Stimulated activated CD4-positive, alpha-beta T cell treated with anti-CD3 and anti-CD28 coated beads, Interleukin-15, amount 100 ng/mL, for 1 hour (primary cell): ENCODE results near the gene LAPTM5.
A peak's percentile ranks its signal among the peaks of the same experiment; 100 is the strongest.

Source experiments
- DNase-seq, 2 donors: peaks; one replicate each; pipeline ENCODE4 v3.0.0-alpha.2; 2020; ENCODE audit warnings: low read depth in 1 of 2, low spot score in 1 of 2

The LAPTM5 gene

DNA sequence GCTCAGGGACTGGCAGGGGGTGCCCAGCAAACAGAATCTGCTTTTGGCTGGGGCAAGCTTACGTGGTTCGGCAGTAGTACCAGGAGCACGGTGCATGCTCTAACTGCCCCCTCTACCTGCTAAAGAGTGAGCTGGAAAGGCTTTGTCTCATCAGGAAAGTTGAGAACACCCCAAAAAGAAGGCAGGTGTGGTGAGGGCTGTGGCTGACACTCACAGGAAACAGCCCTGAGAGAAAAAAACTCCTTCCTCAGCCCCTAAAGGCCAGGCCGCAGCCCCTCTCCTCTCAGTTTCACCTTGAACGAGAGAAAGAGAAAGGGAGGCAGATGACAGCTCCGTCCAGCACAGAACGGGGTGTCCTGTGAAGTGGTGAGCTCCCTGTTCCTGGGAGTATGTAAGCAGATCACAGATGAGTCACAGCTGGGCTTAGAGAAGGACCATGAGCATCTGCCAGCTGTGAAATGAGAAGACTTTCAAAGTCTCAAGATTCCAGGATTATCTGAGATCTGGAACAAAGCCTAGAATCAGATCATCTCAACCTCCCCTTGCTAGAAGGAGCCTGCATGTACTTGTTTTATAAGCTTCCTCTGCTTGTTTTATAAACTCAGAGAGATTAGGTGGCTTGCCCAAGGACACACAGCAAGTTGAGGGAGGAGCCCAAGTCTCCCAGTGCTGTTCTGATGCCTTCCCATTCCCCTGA is 13.4 kb downstream of the LAPTM5 start:
- DNase-seq = no peak

DNA sequence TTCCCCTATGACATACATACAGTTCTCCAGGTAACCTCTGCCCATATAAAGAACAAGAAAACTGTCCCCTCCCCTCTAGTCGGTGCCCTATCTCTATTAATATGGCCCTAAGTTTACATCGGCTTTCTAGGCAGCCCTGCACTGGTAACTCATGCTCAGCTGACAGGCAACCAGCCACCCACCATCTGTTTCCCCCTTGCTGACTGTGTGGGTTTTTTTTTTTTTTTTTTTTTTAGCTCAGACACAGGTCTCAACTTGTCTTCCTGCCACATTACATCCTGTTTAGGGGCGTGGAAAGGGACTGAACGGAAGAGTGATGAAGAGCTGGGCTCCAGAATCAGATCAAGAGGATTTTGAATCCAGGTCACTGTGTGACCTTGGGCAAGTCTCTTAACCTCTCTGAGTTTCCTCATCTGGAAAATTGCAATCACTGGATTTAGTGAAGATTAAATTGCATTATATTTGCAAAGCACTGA is 14.0 kb downstream of the LAPTM5 start:
- peak in 1 of 2 donors; percentile 42 for DNase-seq

DNA sequence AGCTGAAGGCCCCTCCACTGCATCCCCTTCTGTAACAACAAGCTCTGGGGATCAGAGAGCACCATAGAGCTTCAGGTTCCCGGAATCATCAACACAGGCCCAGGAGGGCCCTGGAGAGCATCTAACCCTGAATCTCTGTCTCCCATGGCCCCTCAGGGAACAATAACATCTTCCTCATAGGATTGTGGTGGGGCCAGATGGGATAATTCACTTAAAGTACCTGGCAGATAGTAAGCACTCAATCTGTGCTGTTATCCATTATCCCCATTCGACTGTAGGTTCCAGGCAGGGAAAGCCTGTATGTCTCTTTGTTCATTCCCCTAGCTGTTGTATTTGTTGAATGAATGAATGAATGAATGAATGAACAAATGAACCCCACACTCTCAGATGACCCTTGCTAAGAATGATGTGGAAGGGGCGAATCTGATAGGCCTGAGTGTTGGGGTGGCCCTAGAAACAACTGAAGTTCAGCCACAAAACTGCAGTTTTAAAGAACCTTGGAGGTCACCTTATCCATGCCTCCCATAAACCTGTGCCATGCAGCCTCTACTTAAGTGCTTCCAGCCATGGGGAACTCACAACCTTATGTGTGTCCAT is 14.5 kb downstream of the LAPTM5 start:
- no peak for DNase-seq

DNA sequence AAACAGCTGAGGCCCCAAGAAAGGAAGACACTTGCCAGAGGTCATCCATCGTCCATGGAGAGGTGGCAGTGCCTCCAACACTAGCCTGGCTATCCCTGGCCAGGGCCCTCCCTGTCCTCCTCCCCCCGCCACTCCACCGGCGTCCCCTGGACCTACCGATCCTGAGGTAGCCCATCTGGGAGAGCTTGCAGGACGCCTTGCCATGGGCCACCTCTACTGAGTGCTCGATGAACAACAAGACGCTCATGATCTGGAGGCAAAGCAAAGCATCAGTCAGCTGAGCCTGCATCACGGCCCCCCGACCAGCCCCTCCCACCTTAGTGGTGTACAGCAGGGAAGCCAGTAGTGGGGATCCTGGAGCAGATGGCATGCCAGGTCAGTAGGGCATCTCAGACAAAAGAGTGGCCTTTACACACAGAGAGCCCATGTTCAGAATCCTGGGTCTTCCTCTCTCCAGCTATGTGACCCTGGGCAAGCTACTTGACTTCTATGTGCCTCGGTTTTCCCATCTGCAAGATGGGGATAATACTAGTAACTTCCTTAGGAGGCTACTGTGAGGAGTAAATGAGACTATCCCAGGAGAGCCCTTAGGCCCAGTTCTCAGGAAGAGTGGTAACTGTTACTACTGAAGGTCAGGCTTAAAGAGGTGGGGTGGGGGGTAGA is 15.1 kb downstream of the LAPTM5 start:
- no peak for DNase-seq

DNA sequence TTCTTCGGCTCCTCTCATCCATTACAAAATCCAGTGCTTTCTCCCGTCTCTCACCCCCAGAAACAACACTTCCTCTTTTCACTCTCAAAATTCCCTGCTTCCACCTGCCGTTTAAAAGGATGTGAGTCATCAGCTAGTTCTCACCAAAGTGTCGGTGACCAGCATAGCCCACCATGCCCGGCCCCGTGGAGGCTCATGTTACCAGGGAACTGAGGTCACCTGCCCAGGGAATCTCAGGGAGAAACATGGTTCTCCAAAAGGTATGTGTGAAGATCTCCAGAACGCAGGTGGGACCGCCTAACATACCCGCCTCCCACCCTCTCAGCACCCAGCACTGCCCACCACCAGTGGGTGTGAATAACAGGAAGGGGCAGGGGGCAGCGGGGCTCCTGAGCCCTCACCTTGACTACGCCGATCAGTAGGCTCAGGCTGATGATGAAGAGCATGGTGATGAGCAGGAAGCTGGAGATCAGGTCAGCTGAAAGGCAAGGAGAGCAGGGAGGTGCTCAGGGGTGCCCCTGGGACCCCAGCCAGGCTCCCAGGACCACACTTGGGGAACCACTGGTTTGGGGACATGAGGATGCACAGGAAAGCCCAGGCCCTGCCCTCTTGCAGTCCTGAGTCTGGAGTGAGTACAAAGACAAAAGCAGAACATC is 16.2 kb downstream of the LAPTM5 start:
- no peak for DNase-seq

DNA sequence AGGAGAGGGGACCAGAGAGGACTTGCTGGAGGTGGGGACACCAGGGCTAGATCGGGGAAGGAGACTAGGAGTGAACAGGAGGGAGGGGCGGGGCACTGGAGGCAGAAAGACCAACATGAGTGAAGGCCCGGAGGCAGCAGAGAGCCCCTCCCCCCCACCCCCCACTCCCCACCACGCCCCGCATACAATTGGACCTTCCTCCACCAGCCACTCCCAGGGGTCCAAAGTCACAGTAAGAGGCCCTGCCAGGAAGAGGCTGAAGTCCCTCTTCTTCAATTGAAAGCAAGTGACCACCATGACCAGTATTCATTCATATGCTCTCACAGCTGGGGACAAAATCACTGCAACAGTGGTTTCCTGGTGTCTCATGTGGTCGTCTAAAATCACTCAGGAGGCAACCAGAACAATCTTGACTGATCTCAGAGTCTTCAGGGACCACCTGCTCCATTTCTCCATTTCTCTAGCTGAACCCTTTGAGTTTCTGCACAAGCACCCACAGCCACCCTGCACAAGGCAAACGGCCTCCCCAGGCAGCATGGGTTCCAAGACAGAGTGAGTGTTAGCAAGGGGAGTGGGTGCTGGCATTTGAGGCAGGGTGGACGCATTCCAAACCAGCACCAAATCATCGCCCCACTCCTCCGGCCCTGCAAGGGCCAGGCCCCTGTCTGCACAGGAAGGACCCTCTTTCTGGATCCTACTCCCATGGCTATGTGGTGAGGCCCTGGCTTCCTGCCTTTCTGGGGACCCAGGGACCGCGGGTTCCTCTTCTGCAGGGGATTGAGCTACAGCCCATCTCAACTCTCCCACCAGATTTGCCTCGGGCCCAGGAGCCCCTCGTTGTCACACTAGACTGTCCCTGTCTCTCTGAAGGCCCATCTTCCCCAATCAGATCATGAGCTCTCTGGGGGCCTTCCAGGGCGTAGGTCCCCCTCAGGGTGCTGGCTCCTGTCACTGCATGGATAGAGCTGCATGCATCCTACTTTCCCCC is 17.0 kb downstream of the LAPTM5 start:
- no peak for DNase-seq

DNA sequence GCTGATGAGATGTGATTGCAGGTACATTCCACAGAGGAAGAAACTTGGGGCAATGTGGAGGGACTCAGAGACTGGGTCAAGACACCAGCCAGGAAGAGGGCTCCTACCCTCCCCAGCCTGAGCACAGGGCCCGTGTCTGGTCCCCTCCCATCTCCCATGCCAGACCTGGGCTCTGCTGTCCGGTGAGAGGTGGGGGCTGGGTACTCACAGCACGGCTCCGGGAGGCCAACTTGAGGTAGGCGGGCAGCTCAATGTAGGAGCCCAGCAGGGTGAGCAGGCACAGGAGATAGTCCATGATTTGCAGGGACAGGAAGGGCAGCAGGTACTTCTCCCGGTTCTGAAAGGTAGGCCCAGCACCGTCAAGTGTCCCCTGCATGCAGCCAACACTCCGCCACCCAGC is 18.0 kb downstream of the LAPTM5 start:
- no peak for DNase-seq

DNA sequence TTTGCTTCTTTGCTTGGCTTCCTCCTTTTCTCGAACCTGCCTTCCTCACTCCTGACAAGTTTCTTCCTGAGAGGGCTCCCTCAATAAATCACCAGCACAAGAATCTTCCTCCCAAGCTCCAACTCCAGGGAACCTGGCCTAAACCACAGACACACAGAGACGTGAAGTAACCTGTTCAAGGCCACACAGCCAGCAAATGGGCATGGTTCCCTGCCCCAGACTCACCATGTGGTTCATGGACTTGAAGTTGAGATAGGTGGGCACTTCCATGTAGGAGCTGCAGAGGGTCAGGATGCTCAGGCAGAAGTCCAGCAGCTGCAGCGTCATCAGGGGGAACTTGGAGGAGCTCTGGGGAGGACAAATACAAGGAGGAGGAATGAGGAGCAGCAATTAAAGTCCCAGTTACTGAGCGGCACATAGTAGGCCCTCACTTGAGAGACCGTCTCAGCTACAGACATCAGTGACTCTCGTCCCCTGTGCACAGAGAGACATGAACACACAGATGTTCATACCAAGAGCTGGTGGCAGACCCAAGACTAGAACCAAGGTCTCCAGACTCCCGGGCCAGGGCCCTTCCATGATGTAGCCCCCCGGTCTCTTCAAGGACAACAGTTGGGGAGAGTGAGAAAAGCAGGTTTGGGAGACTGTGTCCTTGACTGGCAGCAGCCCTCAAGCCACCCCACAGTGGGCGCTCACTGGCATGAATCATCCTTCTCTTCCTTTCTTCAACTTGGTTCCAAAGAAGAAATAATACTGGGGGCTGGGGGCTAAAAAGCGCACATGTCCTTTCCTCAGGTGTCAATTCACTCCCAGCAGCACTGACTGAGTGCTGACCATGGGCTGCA is 18.6 kb downstream of the LAPTM5 start:
- DNase-seq = no peak

DNA sequence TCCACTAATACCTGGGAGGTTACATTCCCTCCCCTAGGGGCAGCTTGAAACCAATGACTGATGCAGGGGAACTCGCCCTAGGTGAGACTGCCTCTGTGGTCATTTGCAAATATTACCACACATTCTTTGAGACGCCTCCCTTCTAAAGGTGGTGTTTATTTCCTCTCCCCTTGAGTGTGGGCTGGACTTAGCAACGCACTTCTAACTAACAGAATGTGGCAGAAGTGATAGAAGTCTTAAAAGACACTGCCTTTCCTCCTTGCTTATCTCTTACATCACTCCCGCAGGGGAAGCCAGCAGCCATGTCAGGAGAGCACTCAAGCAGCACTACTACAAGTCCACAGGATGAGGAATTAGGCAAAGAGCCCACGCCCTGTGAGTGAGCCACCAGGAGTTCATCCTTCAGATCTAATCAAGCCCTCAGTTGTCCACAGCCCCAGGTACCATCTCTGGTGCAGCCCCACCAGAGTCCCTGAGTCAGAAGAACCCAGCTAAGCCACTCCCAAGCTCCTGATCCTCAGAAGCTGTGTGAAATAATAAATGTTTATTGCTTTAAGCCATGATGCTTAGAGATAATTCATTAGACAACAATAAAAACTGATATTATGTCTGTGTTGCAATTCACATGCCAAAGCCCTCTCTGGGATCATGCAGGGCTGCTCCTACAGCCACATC is 19.4 kb downstream of the LAPTM5 start:
- DNase-seq = no peak

DNA sequence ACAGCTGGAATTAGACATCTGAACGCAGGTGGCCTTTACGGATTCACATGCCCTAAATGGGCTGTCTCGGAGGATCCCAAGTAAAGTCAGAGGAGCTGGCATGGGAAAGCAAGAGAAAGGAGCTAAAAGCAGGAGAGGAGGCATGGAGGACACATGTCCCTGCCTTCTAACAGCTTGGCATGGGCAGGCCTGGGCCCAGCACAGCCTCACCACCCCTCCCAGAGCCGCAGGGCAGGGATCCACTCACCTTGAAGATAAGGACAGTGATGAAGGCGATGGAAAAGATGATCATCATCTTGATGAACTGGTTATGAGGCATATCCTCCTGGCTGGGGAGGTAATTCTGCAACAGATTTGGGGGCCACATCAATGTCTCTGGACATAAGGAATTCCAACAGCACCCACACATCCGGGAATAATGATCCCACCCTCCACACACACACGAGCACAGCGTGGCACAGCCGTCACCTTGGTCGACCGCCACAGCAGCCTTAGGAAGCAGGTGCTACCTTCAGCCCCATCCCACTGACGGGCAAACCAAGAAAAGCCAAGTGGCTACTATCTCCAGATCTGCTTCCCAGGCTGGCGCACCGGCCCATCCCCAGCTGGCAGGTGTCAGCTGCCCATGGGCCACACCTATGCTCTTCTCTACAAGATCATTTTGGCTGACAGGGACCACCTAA is 20.1 kb downstream of the LAPTM5 start:
- DNase-seq = no peak

DNA sequence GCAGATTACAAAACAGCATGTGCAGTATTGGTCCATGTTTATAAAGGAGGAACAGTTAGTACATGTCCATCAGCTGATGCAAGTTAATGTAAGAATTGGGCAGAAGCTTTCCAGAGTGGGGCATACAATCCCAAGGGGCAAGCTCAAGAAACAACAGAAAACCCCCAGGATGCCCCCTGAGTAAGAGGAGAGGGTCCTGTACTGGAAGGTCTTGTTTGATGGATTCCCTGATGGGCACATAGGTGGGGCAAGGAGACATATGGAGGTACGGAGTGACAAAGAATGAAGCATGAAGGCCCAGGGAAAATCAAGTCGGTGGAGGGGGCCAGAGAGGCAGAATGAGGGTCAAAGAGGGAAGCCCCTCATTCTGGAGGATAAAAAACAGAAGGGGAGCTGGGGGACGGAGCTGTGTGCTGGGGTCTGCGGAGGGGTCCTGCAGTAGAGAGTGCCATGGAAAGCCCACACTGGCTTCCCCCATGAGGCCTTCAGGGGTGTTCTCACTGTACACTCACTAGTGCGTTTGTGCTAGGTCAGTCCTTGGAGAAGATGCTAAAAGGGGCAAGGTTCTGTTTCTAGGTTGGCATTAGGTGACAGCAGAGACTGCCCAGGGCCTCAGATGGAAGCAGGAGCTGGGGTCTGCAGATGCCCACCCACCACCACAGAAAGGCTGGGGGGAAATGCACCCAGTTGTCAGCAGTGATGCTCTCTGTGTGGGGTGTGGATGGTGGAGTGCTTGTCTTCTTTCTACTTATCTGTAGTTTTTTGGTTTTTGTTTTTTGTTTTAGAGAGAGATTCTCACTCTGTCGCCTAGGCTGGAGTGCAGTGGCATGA is 21.7 kb downstream of the LAPTM5 start:
- no peak for DNase-seq

DNA sequence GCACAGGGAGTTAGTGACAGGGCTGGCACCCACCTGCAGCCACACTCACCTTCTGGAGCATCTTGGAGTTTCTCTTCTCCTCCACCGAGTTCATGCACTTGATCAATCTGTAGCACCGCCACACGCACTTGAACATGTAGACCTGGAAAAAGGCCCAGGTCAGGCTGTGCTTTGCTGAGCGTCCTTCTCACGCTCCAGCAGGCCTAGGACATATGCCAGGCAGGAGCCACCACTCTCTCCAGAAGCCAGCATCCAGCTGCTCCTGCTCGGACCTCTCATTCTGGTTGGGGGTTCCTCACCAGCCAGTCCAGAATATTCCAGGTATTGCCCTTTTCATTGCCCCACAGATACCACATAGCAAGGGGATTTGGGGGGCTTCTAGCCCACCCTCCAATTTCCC is 22.4 kb downstream of the LAPTM5 start:
- DNase-seq = no peak

DNA sequence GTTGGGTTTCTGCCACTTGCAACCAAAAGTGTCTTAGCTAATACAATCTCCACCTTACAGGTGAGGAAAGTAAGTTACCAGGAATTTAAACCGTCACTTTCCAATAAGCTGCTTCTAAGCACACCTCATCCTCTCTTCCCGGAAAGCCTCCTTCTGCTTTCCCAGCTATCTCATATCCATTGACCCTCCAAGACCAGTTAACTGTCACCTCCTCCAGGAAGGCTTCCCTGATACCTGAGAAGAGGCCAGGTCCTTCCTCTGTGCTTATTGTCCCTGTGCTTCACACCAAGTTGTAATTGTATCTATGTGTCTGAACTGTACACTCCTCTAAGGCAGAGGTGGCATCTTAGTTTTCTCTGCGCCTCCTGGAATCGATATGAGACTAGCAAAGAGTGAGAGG is 23.0 kb downstream of the LAPTM5 start:
- DNase-seq = no peak

DNA sequence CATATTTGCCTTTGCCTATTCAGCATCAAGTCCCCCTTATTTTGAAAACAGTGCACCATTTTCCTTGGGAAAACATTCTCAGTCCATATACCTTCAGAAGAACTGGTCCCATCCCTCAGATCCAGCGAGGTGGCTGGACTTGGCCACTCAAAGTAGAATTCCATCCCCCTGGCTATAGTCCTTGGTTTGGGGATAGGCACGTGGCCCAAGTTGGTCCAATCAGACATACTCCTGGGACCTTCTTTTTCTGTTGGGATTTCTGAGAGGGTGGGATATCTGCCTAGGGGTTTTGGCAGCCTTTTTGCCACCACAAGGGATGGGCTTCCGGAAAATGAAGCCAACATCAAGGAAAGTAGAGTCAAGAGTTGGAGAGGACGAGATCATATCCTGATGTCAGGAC is 23.5 kb downstream of the LAPTM5 start:
- no peak for DNase-seq

DNA sequence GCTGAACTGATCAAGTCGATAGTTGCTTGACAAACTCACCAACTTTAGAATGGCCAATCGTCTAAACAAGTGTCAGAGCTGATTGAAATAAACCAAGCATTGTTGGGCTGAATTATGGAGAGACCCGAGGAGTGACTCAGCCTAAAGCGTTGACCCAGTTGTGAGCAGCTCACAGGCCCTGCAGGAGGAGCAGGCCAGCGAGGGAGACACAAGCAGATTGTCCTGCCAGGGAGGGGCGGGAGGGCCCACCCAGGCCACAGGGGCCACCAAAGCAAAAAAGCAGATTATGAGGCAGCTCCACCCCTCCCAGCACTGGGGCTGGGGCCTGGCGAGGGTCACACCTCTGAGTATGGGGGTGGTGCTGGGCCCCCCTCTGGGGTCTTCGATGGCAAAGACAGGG is 24.1 kb downstream of the LAPTM5 start:
- DNase-seq = no peak

DNA sequence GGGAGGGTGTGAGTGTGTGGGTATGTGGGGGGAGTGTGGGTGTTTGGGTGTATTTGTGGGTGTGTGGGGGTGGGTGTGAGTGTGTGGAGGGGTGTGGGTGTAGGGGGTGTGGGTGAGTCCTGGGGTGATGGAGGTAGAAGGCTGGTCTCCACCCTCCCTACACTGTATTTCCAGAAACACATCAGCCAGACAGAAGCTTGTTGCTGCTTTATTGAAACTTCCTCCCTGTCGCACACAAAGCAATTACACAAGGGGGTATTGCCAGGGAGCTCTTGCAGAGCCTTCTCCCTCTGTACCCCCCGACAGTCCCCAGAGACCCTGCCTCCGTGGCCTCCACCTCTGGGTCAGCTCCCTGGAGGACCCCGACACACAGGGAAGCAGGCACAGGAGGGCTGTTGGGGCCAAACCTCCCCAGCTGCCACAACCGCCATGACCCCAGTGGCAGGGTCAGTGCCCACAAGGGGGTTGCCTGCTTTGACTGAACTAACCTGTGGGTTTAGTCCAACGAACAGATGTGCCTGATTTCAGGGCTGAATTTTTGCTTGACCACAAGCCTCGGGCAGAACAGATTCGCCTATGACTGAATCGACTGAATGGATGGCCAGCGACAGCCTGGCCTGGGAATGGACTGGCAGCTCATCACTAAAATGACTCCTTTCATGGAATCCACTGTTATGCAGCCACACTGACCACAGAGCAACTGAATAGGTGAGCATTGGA is 25.1 kb downstream of the LAPTM5 start:
- DNase-seq = no peak

DNA sequence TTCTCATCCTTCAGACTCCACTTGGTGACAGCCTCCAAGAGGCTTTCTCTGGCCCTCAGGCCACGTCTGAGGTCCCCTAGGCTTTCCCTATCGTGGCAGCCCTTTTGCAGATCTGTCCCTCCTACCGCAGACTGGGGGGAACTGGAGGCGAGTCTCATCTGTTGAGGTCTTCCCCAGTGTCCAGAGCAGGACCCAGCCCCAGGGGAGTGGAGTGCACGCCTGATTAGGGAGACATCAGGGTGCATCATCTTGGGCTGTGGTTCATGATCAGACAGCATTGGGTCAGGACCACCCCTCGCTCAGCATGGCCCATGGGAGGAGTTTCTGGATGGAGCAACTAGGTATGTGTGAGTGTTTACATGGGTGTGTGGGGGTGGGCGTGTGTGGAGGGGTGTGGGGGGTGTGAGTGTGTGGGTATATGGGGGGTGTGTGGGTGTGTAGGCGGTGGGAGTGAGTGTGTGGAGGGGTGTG is 25.7 kb downstream of the LAPTM5 start:
- DNase-seq = no peak
